NB4 (cell line): ENCODE data around the gene TRANK1.

Source experiments
- MYC ChIP-seq: IDR thresholded peaks from 2 replicates; pipeline ENCODE4 v1.6.1; 2011; ENCODE audit warnings: low read depth, low read length
- TF ChIP-seq, protein P1 (sequence below): IDR thresholded peaks from one replicate; pipeline ENCODE4 v1.5.1; 2012; ENCODE audit warnings: low read depth, low read length

DNA sequence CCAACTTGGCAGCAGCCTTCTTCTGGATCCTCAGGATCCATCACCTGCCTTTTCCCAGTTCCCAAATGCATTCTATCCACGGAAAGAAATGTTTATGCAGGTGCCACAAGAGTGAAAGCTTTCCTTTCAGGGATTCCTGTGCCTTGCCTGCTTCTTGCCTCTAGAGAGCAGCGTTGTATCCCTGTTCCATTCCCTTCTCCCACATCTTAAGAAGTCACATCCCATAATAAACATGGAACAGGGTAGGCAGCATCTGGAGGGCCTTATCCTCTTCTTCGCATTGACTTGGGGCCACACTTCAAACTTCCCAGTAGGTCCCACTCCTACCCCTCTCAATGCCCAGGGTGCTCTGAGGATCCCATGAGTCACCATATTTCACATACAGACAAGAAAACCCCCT lies 107.8 kb downstream of the TRANK1 start:
- TF ChIP-seq MYC, result no peak
- TF ChIP-seq, protein P1, sequence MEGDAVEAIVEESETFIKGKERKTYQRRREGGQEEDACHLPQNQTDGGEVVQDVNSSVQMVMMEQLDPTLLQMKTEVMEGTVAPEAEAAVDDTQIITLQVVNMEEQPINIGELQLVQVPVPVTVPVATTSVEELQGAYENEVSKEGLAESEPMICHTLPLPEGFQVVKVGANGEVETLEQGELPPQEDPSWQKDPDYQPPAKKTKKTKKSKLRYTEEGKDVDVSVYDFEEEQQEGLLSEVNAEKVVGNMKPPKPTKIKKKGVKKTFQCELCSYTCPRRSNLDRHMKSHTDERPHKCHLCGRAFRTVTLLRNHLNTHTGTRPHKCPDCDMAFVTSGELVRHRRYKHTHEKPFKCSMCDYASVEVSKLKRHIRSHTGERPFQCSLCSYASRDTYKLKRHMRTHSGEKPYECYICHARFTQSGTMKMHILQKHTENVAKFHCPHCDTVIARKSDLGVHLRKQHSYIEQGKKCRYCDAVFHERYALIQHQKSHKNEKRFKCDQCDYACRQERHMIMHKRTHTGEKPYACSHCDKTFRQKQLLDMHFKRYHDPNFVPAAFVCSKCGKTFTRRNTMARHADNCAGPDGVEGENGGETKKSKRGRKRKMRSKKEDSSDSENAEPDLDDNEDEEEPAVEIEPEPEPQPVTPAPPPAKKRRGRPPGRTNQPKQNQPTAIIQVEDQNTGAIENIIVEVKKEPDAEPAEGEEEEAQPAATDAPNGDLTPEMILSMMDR, result no peak
